Measurements from ENCODE around the gene COQ10B.

COQ10B gene

DNA sequence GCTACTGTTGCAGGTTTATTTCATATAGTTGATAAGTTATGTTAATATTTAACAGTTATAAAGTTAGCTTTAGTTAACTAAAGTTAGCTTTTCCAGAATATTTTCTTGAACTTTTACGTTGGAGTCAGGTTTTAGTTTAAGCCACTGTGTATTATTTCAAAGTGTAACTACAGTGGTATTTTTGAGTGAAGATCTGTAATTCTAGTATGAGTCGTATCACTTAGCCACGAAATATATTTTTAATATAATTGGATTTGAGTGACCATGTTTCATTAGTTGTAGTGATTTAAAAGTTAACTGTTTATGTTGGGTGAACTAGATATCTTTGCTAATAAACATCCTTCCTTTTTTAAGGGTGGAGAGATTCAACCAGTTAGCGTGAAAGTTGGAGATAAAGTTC lies 49.3 kb downstream of the COQ10B start:
- no peak for DNase-seq

DNA sequence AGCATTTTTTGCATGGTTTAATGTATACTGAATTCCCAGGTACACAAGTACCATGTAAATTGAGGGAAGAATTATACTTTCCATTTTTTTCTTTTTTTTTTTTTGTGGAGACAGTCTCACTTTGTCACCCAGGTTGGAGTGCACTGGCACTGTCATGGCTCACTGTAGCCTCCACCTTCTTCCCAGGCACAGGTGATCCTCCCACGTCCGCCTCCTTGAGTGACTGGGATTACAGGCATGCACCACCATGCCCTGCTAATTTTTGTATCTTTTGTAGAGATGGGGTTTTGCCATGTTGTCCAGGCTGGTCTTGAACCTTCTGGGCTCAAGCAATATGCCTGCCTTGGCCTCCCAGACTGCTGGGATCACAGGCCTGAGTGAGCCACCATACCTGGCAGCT lies 50.6 kb downstream of the COQ10B start:
- no peak for DNase-seq

DNA sequence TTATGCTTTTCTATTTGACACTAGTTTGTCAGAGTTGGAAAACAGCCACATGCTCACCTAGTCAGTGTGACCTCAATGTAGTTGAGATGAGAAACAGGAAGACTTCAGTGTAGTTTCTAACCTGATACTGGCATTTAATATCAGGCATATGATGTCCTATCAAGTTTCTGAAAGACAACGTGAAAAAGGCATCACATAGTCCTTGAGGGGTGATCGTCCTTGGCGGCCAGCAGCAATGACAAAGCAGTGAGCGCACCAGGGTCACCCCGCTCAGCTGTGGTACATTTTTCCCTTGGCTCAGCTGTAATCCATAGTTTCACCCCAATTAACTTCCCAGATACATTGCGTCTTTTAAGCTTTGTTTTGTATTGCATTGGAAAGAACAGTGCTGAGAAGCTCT lies 51.2 kb downstream of the COQ10B start:
- DNase-seq: no peak

DNA sequence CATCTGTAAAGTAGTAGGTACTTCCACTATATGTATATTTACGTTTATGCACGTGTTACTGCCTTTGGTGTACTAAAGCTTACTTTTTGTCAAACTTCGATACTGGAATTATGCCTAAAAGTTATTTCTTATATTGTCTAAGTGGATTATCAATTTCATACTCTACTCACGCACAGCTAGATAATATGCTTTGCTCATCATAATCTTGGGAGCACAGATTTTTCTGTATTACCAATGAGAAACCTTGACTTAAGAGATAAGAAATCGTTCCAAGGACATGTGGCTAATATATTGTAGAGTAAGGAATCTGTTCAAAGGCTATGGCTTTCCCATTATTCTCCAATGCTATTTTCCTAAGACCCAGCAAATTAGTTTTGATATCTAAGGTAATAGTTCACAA lies 53.3 kb downstream of the COQ10B start:
- no peak for DNase-seq

DNA sequence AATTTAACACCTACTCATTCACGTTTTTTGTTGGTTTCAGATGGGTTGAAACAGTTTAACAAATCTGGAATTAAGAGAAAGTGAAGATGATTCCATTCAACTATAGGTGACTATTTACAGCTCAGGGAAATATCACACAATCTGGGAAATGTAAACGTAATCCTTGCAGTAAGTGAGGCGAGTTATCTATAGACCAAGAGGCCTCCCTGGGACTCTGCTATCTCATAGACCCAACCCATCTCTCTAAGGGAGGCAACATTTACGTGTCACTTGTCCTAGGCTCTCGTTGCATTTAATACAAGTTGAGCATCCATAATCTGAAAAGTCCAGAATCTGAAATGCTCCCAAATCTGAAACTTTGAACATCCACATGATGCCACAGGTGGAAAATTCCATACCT lies 60.6 kb downstream of the COQ10B start:
- no peak for DNase-seq

DNA sequence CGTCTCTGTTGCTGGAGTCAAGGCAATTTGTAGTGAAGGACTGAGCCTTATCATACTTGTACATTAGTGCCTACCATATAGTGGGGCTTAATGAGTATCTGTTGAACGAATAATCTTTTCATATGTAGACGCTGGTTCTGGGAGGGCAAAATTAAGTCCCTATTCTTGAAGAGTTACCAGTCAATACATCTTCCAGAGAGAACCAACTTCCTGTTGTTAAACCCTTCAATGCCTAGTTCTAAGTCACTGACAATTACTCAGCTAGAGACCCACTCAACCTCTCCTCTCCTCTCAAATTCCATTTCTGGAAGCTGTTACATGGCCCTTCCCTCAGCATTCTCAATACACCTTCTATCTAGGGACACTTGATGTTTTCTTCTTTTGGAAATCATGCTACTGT lies 61.4 kb downstream of the COQ10B start:
- DNase-seq: peak; percentile 85

DNA sequence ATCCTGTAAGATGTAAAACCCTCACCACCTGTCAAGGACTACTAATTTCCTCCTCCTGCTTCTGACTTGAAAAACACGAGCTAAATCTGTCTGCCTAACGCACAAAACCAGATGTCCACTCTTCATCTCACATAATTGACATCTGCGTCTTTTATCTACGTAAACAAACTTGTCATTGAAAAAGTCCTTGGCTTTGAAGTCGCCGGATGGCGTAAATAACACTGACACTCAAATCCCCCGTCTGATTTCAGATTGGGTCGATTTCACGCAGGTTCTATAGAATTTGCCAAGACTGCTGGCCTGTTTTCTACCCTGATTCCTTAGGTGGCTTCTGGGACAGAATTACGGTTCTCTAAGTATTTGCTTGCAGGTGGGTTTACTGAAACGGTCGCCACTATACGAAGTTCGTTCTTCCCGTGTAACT lies 62.0 kb downstream of the COQ10B start:
- peak; percentile 94 for DNase-seq

DNA sequence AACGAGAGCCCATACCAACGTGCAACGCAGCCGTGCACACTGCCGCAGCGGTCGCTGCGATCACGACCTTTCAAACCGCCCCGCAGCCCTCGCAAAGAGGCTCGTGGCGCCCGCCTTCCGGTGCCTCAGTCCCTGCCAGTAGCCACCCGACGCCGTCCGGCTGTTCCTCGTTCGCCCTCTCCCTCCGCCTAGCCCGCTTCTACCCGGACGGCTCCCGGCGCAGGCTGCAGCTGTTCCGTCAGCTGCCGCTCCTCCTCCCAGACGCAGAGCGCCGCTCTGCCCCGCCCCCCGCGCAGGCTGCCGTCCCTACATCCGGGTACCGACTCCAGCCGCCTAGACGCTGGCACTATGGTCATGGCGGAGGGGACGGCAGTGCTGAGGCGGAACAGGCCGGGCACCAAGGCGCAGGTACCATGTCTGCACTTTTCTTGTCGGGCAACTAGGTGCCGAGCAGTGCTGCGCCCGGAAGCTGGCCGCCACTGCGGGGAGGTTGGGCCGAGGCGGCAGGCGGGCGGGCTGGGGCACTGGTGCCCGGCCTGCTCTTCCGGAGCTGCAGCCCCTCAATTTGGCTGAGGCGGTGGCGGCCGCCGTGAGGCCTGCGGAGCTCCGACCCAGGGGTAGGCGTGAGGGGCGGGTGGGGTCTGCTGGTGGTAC lies 62.5 kb downstream of the COQ10B start, which contains the start of gene MOB4:
TSS of gene MOB4 (plus strand) at position 328 of the 654 bp plus-strand sequence. CDS start at position 349, 21 bp downstream.
- peak; percentile 82 for DNase-seq

DNA sequence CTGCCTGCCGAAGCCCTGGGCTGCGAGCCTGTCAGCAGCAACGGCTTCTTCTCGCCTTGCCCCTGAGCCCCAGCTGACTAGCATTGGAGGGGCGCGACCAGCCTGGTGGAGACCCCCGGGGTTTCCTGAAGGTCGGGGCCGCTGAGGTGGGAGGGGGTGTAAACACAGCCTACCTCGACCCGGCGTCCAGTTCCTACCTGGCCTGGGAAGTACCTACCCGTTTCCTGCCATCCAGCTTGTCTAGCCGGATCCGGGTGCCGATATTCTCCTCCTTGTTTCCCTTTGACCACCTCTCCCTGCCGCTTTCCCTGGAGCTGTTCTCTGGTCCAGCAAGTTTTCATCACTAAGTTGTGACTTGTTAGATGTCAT lies 63.0 kb downstream of the COQ10B start:
- DNase-seq: no peak

DNA sequence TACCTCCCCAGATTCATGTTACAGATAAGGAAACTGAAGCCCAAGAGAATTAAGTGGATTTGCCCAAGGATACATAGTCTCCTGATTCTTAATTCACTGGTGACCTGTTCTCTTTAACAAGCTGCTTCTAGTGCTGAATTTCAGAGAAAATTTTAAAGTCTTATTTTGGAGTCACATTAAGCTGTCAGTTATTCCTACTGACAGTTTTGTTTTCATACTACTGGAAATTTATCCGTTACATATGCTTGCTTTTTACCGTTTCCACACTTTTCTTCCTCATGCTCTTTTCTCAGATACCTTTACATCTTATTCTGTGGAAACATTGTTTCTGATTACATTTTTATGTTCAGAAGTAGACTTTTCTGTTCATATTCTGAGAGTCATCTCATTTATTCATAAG lies 63.8 kb downstream of the COQ10B start:
- DNase-seq: no peak
